ENCODE data around the gene DMBX1. TPM values are rescaled to one million over a fixed set of nuclear protein-coding genes. Genes with fewer than 3 reads are reported as not detected.

The DMBX1 gene
- total and polyA plus RNA-seq, 9 of the 15 experiments (the other 6 are each of a cell fraction or from before 2014, with no cell fraction given) = 0.25 to 4.3 (median 1.0) TPM

DNA sequence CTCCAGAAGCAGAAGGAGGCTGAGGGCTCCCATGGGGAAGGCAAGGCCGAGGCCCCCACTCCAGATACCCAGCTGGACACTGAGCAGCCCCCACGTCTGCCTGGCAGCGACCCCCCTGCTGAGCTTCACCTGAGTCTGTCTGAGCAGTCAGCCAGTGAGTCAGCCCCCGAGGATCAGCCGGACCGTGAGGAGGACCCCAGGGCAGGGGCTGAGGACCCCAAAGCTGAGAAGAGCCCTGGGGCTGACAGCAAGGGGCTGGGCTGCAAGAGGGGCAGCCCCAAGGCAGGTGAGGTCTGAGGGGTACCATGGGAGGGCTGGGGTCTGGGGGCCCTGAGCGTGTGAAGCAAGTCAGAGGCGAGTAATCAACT lies 21.3 kb downstream of the DMBX1 start:
- in situ Hi-C loops (cut with MboI) = no loop called here
- no peaks in the 10 kb centered on the region for H3K27me3 ChIP-seq (ENCODE audit: control insufficient read depth in 2 of 2, insufficient read depth in 2 of 2, low read length in 2 of 2)
- BruUV-seq (replicated peaks) = no TSS peak
- no peak for TF ChIP-seq ZNF12 (CRISPR knock-in tag; IDR thresholded peaks at IDR 0.05)
- TF ChIP-seq, protein P1, sequence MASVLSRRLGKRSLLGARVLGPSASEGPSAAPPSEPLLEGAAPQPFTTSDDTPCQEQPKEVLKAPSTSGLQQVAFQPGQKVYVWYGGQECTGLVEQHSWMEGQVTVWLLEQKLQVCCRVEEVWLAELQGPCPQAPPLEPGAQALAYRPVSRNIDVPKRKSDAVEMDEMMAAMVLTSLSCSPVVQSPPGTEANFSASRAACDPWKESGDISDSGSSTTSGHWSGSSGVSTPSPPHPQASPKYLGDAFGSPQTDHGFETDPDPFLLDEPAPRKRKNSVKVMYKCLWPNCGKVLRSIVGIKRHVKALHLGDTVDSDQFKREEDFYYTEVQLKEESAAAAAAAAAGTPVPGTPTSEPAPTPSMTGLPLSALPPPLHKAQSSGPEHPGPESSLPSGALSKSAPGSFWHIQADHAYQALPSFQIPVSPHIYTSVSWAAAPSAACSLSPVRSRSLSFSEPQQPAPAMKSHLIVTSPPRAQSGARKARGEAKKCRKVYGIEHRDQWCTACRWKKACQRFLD (CRISPR knock-in tag; IDR thresholded peaks at IDR 0.05) = no peak
- no peak for TF ChIP-seq ZNF324 (CRISPR knock-in tag; IDR thresholded peaks at IDR 0.05)
- TF ChIP-seq ZBTB17 (CRISPR knock-in tag; IDR thresholded peaks at IDR 0.05) = no peak
- TF ChIP-seq, protein P2, sequence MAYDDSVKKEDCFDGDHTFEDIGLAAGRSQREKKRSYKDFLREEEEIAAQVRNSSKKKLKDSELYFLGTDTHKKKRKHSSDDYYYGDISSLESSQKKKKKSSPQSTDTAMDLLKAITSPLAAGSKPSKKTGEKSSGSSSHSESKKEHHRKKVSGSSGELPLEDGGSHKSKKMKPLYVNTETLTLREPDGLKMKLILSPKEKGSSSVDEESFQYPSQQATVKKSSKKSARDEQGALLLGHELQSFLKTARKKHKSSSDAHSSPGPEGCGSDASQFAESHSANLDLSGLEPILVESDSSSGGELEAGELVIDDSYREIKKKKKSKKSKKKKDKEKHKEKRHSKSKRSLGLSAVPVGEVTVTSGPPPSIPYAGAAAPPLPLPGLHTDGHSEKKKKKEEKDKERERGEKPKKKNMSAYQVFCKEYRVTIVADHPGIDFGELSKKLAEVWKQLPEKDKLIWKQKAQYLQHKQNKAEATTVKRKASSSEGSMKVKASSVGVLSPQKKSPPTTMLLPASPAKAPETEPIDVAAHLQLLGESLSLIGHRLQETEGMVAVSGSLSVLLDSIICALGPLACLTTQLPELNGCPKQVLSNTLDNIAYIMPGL (CRISPR knock-in tag; IDR thresholded peaks at IDR 0.05) = no peak
- TF ChIP-seq DNMT1 (IDR thresholded peaks at IDR 0.05) = no peak
- TF ChIP-seq, protein P3, sequence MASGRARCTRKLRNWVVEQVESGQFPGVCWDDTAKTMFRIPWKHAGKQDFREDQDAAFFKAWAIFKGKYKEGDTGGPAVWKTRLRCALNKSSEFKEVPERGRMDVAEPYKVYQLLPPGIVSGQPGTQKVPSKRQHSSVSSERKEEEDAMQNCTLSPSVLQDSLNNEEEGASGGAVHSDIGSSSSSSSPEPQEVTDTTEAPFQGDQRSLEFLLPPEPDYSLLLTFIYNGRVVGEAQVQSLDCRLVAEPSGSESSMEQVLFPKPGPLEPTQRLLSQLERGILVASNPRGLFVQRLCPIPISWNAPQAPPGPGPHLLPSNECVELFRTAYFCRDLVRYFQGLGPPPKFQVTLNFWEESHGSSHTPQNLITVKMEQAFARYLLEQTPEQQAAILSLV (tag; IDR thresholded peaks at IDR 0.05) = no peak
- no peak for TF ChIP-seq XRCC5 (IDR thresholded peaks at IDR 0.05; ENCODE audit: low read depth, low read length)
- TF ChIP-seq POLR3A (IDR thresholded peaks at IDR 0.05; ENCODE audit: borderline replicate concordance, extremely low read depth, insufficient read depth, insufficient read length) = no peak
- no peak for TF ChIP-seq CGGBP1 (CRISPR knock-in tag; IDR thresholded peaks at IDR 0.05)
- no peak for TF ChIP-seq ASH1L (IDR thresholded peaks at IDR 0.05; ENCODE audit: borderline replicate concordance, low read depth, partially characterized antibody)
- TF ChIP-seq MNT (conservative IDR thresholded peaks at IDR 0.05) = no peak
- TF ChIP-seq CCNT2 (IDR thresholded peaks at IDR 0.05; ENCODE audit: borderline replicate concordance, extremely low read depth, insufficient read length, low read depth, low read length) = no peak
- TF ChIP-seq SIRT6 (IDR thresholded peaks at IDR 0.05; ENCODE audit: low read depth, low read length) = no peak
- TF ChIP-seq GTF2B (IDR thresholded peaks at IDR 0.05; ENCODE audit: extremely low read depth, insufficient read length) = no peak

More for the DNA sequence above, 21.3 kb downstream of the DMBX1 start:
- no peak overlapping the region for H3K4me2 ChIP-seq (ENCODE audit: insufficient read depth, low read length)
- ChIA-PET CTCF (ENCODE audit: low intra/inter-chr PET ratio) (no interaction called here), POLR2A (interaction anchor here (0.6 to 5.8 kb wide), 4 partner anchors 9 to 110 kb away, joined by 3 to 36 read pairs (median 3); no protein-coding TSS in a partner anchor)
- H4K20me1 ChIP-seq (replicated peaks; ENCODE audit: control insufficient read depth, insufficient read depth, low read length) = no peaks in the 10 kb centered on the region
- ATAC-seq (no peak), FAIRE-seq (no peak), DNase-seq (ENCODE audit: extremely low read depth in 1 of 4, low spot score in 3 of 4) (no peak)
- H2AFZ ChIP-seq (ENCODE audit: low read depth, low read length) = no peak overlapping the region
- H3K79me2 ChIP-seq (ENCODE audit: control insufficient read depth, insufficient read depth, low read length) = no peaks in the 10 kb centered on the region
- no peaks in the 10 kb centered on the region for H3K36me3 ChIP-seq (ENCODE audit: control insufficient read depth, insufficient read depth, low read length)
- no peak overlapping the region for H3K4me3 ChIP-seq
- H3K9me3 ChIP-seq (replicated peaks; ENCODE audit: control insufficient read depth, insufficient read depth, low read depth, low read length) = no peaks in the 10 kb centered on the region
- 0 out of 4 replicates have a peak overlapping the region, but pooled peaks of 1 of the 2 experiments have one; percentile 12 for H3K9ac ChIP-seq (ENCODE audit: insufficient read depth in 1 of 2, low read depth in 2 of 2, low read length in 2 of 2)
- intact Hi-C loops (cut with micrococcal nuclease) = no loop called here
- peaks cover 25 to 60% of the 10 kb centered on the region in 2 experiments; a peak in 4 of 5 replicates for H3K4me1 ChIP-seq (replicated peaks in 1 of 2; ENCODE audit: control insufficient read depth in 2 of 2, insufficient read depth in 2 of 2, low read length in 2 of 2)
- WGBS (ENCODE audit: insufficient coverage, low coverage, missing lambda C conversion rate) = 66% methylated on average over 8 of the region's 8 CpGs
- no peak overlapping the region for H3K27ac ChIP-seq (ENCODE audit: extremely low read depth, low read depth, low read length)
- H3K9me1 ChIP-seq (ENCODE audit: control insufficient read depth, insufficient read depth, low read length) = no peaks in the 10 kb centered on the region
